Choroid plexus epithelial cell (primary cell): ENCODE results near the gene ST6GALNAC3.

Source experiments
- DNase-seq: peaks from one replicate; pipeline ENCODE4 v3.0.0-alpha.2; 2010; ENCODE audit warnings: low read depth
- H3K4me3 ChIP-seq: 2 replicates; pipeline ENCODE4 v1.5.1; 2011; ENCODE audit warnings: low read depth, mild to moderate bottlenecking, control low read depth, low read length, moderate library complexity
- CTCF ChIP-seq: conservative IDR thresholded peaks from 2 replicates; pipeline ENCODE4 v1.5.1; 2011; ENCODE audit warnings: low read depth, mild to moderate bottlenecking, control low read depth, inconsistent platforms, low read length, moderate library complexity

ST6GALNAC3 gene

GRCh38 chr1:76269155-76269554, 194.6 kb downstream of the ST6GALNAC3 start:
- no peak overlapping the region for H3K4me3 ChIP-seq
- no peak for TF ChIP-seq CTCF
- peak; percentile 70 for DNase-seq

GRCh38 chr1:76274302-76274701, 199.8 kb downstream of the ST6GALNAC3 start:
- TF ChIP-seq CTCF = no peak

GRCh38 chr1:76274718-76275117, 200.2 kb downstream of the ST6GALNAC3 start:
- H3K4me3 ChIP-seq = no peak overlapping the region
- DNase-seq = no peak
- TF ChIP-seq CTCF = no peak

More at GRCh38 chr1:76274302-76274701, 199.8 kb downstream of the ST6GALNAC3 start:
- no peak overlapping the region for H3K4me3 ChIP-seq
- DNase-seq = no peak

GRCh38 chr1:76278711-76279100, 204.2 kb downstream of the ST6GALNAC3 start:
- H3K4me3 ChIP-seq = no peak overlapping the region
- no peak for TF ChIP-seq CTCF
- DNase-seq = no peak

- no peak for TF ChIP-seq CTCF
- peak; percentile 14 for DNase-seq
- no peak overlapping the region for H3K4me3 ChIP-seq
These were observed 204.7 kb downstream of the ST6GALNAC3 start for GRCh38 chr1:76279101-76279748.

GRCh38 chr1:76281306-76281705, 206.8 kb downstream of the ST6GALNAC3 start:
- no peak for TF ChIP-seq CTCF
- peak; percentile 8 for DNase-seq
- H3K4me3 ChIP-seq = no peak overlapping the region

- no peak overlapping the region for H3K4me3 ChIP-seq
- TF ChIP-seq CTCF = no peak
- DNase-seq = no peak
These were observed 210.3 kb downstream of the ST6GALNAC3 start for GRCh38 chr1:76284842-76285241.
